CD14-positive monocyte (primary cell): ENCODE results near the gene PTGES2. TPM values are rescaled to one million over a fixed set of nuclear protein-coding genes. Genes with fewer than 3 reads are reported as not detected.

Experiments used
- DNase-seq, 3 donors: peaks; one replicate each; pipeline ENCODE4 v3.0.0-alpha.2; 2011 to 2022
- H2AFZ ChIP-seq: 2 replicates; pipeline ENCODE4 v1.6.0; 2012; ENCODE audit warnings: mild to moderate bottlenecking, low read depth, low read length, inconsistent platforms; ENCODE audit not compliant: insufficient read depth, poor library complexity, severe bottlenecking
- H3K27ac ChIP-seq, 2 donors: 1 replicate in 1 of 2; 2 replicates in 1 of 2; pipeline ENCODE4 v1.5.1; 2012 to 2013; ENCODE audit warnings: low read length in 2 of 2, control low read depth in 1 of 2, inconsistent platforms in 1 of 2, low read depth in 1 of 2, mild to moderate bottlenecking in 1 of 2
- H3K27me3 ChIP-seq, 2 donors: one replicate each; pipeline versions ENCODE4 v1.6.0 to v1.6.1; 2011 to 2013; ENCODE audit warnings: low read length in 2 of 2; ENCODE audit not compliant: control insufficient read depth in 2 of 2, insufficient read depth in 2 of 2
- H3K36me3 ChIP-seq, 2 donors: replicated peaks in 1 of 2; 1 replicate in 1 of 2; 2 replicates in 1 of 2; pipeline versions ENCODE4 v1.5.1 to v1.6.1; 2012 to 2013; ENCODE audit warnings: low read length in 2 of 2, control low read depth in 1 of 2, inconsistent platforms in 1 of 2, mild to moderate bottlenecking in 1 of 2; ENCODE audit not compliant: insufficient read depth in 2 of 2, control insufficient read depth in 1 of 2
- H3K4me1 ChIP-seq, 2 donors: 1 replicate in 1 of 2; 2 replicates in 1 of 2; pipeline versions ENCODE4 v1.5.1 to v1.6.1; 2012 to 2013; ENCODE audit warnings: low read length in 2 of 2, control low read depth in 1 of 2, inconsistent platforms in 1 of 2, mild to moderate bottlenecking in 1 of 2, moderate library complexity in 1 of 2; ENCODE audit not compliant: insufficient read depth in 2 of 2, control insufficient read depth in 1 of 2
- H3K4me2 ChIP-seq: replicated peaks from 2 replicates; pipeline ENCODE3; 2012; ENCODE audit warnings: low read length, moderate library complexity, mild to moderate bottlenecking; ENCODE audit not compliant: poor library complexity, severe bottlenecking; ENCODE audit errors: extremely low read depth
- H3K4me3 ChIP-seq, 3 experiments: fragments of 200-600 bp in 1 of 3; sonication (generic) in 1 of 3; replicated peaks in 1 of 3; 1 replicate in 2 of 3; 2 replicates in 1 of 3; pipeline ENCODE4 v1.5.1; 2011 to 2013; ENCODE audit warnings: low read length in 3 of 3, mild to moderate bottlenecking in 3 of 3, control low read depth in 2 of 3, low read depth in 2 of 3, inconsistent platforms in 1 of 3, moderate library complexity in 1 of 3
- H3K79me2 ChIP-seq: 2 replicates; pipeline ENCODE4 v1.6.0; 2012; ENCODE audit warnings: mild to moderate bottlenecking, control low read depth, inconsistent platforms, low read length, moderate library complexity; ENCODE audit not compliant: insufficient read depth
- H3K9ac ChIP-seq: 2 replicates; pipeline ENCODE4 v1.6.0; 2017; ENCODE audit warnings: low read length, mild to moderate bottlenecking; ENCODE audit not compliant: insufficient read depth, poor library complexity, severe bottlenecking
- H3K9me3 ChIP-seq, 2 donors: replicated peaks in 1 of 2; 1 replicate in 1 of 2; 2 replicates in 1 of 2; pipeline versions ENCODE4 v1.5.1 to v1.6.1; 2012 to 2013; ENCODE audit warnings: low read length in 2 of 2, control low read depth in 1 of 2; ENCODE audit not compliant: control insufficient read depth in 1 of 2, insufficient read depth in 1 of 2
- H4K20me1 ChIP-seq: 2 replicates; pipeline ENCODE4 v1.6.0; 2012; ENCODE audit warnings: mild to moderate bottlenecking, low read length, control low read depth, moderate library complexity; ENCODE audit not compliant: insufficient read depth
- H3K27ac Mint-ChIP-seq, 7 donors: one replicate each; pipeline ENCODE4 v1.8.0; 2020; ENCODE audit warnings: mild to moderate bottlenecking in 7 of 7, mixed read lengths in 7 of 7, moderate library complexity in 6 of 7, inconsistent platforms in 2 of 7
- H3K27me3 Mint-ChIP-seq, 3 donors: one replicate each; pipeline ENCODE4 v1.8.0; 2021 to 2022; ENCODE audit warnings: low read depth in 3 of 3, mild to moderate bottlenecking in 3 of 3, mixed read lengths in 3 of 3, moderate library complexity in 3 of 3, inconsistent platforms in 1 of 3
- H3K36me3 Mint-ChIP-seq, 2 donors: one replicate each; pipeline ENCODE4 v1.8.0; 2020; ENCODE audit warnings: mixed read lengths in 2 of 2, inconsistent platforms in 1 of 2, mild to moderate bottlenecking in 1 of 2
- H3K4me1 Mint-ChIP-seq: one replicate; pipeline ENCODE4 v1.8.0; 2020; ENCODE audit warnings: mild to moderate bottlenecking, mixed read lengths
- H3K4me3 Mint-ChIP-seq, 2 donors: one replicate each; pipeline ENCODE4 v1.8.0; 2020; ENCODE audit warnings: mild to moderate bottlenecking in 2 of 2, mixed read lengths in 2 of 2, moderate library complexity in 1 of 2
- H3K9me3 Mint-ChIP-seq, 7 donors: one replicate each; pipeline ENCODE4 v1.8.0; 2020 to 2022; ENCODE audit warnings: mixed read lengths in 7 of 7, mild to moderate bottlenecking in 6 of 7, moderate library complexity in 6 of 7, inconsistent platforms in 2 of 7
- CTCF ChIP-seq: fragments of 200-600 bp; IDR thresholded peaks from one replicate; pipeline ENCODE4 v1.8.0; 2022; ENCODE audit warnings: antibody characterized with exemption, mild to moderate bottlenecking
- WGBS: methylation state at CpG from one replicate; pipeline ENCODE4 v1.1.5; 2013; ENCODE audit warnings: missing lambda C conversion rate; ENCODE audit not compliant: insufficient coverage; 5-methylcytosine and 5-hydroxymethylcytosine counted together
- intact Hi-C, 2 donors: fragments of 100-400 bp; cut with micrococcal nuclease; formaldehyde crosslinking; loops; one replicate each; pipeline versions ENCODE4 v1.15.0 to v1.15.1; 2023
- polyA plus RNA-seq, 3 donors: library from polyadenylated mRNA; depleted of rRNA in 1 of 3; unstranded in 2 of 3; stranded (reverse) in 1 of 3; fragments of 300-500 nt in 2 of 3; fragments of >200 nt in 1 of 3; fragmentation: Illumina TruSeq in 2 of 3; gene quantifications; 1 replicate in 2 of 3; 2 replicates in 1 of 3; pipeline ENCODE4 v1.2.3, GENCODE V29; 2012 to 2021

Gene PTGES2
- polyA plus RNA-seq, 3 donors: 42.0 to 71.5 (median 49.4) TPM

GRCh38 chr9:128115187-128116103 lies 12.1 kb downstream of the PTGES2 start:
- Mint-ChIP-seq H3K27me3 (peaks cover 2 to 6% (median 3%) of the 10 kb centered on the region in 3 donors), H3K4me1 (peaks cover 15% of the 10 kb centered on the region), H3K4me3 (no peak overlapping the region), H3K36me3 (peaks cover 11 to 24% of the 10 kb centered on the region in 2 donors), H3K27ac (peak overlapping the region; percentile 37 to 88 (median 66)), H3K9me3 (peaks cover 0 to 2% (median 0%) of the 10 kb centered on the region in 7 donors)
- peaks cover 8 to 17% of the 10 kb centered on the region in 2 donors for H3K4me1 ChIP-seq
- H3K9me3 ChIP-seq: no peaks in the 10 kb centered on the region
- H3K79me2 ChIP-seq: no peaks in the 10 kb centered on the region
- 88% methylated on average over 23 of the region's 26 CpGs for whole genome bisulfite sequencing
- H3K27ac ChIP-seq: no peak overlapping the region
- peaks cover under 1 to 6% of the 10 kb centered on the region in 2 donors for H3K36me3 ChIP-seq
- H3K4me2 ChIP-seq: no peak overlapping the region
- TF ChIP-seq CTCF: no peak
- peak; percentile 55 to 86 (median 71) for DNase-seq
- intact Hi-C loops: loop anchor here in 1 of 2 donors (5.0 kb wide), 1 partner anchor 173 kb away; no protein-coding TSS in a partner anchor
- no peaks in the 10 kb centered on the region for H4K20me1 ChIP-seq
- H3K4me3 ChIP-seq: no peak overlapping the region
- H2AFZ ChIP-seq: no peak overlapping the region
- H3K27me3 ChIP-seq: no peaks in the 10 kb centered on the region
- no peak overlapping the region for H3K9ac ChIP-seq

- intact Hi-C loops: loop anchor here in 1 of 2 donors (5.0 kb wide), 1 partner anchor 172 kb away; no protein-coding TSS in a partner anchor
Measured at GRCh38 chr9:128114326-128115186, 13.0 kb downstream of the PTGES2 start.

More at GRCh38 chr9:128114326-128115186, 13.0 kb downstream of the PTGES2 start:
- no peak for DNase-seq
- peaks cover 8 to 17% of the 10 kb centered on the region in 2 donors for H3K4me1 ChIP-seq
- no peaks in the 10 kb centered on the region for H3K27me3 ChIP-seq
- WGBS: 87% methylated on average over 23 of the region's 29 CpGs
- H3K27ac Mint-ChIP-seq: peak overlapping the region in 3 of 7 donors; percentile 5 to 72 (median 30)
- no peaks in the 10 kb centered on the region for H3K9me3 ChIP-seq
- H3K36me3 ChIP-seq: peaks cover 3 to 5% of the 10 kb centered on the region in 2 donors
- peaks cover 15% of the 10 kb centered on the region for H3K4me1 Mint-ChIP-seq
- no peak for TF ChIP-seq CTCF
- no peak overlapping the region for H3K9ac ChIP-seq
- H3K4me2 ChIP-seq: no peak overlapping the region
- no peaks in the 10 kb centered on the region for H4K20me1 ChIP-seq
- H3K27ac ChIP-seq: no peak overlapping the region
- H3K79me2 ChIP-seq: no peaks in the 10 kb centered on the region
- peaks cover 0 to 6% (median 3%) of the 10 kb centered on the region in 3 donors for H3K27me3 Mint-ChIP-seq
- peaks cover 12 to 19% of the 10 kb centered on the region in 2 donors for H3K36me3 Mint-ChIP-seq
- H3K4me3 Mint-ChIP-seq: no peak overlapping the region
- no peak overlapping the region for H2AFZ ChIP-seq
- no peak overlapping the region for H3K4me3 ChIP-seq
- peaks cover 0 to 2% (median 0%) of the 10 kb centered on the region in 7 donors for H3K9me3 Mint-ChIP-seq
